ENCODE measurements around the gene LDLRAD3. TPM values are rescaled to one million over a fixed set of nuclear protein-coding genes. Genes with fewer than 3 reads are reported as not detected.

The LDLRAD3 gene
- total and polyA plus RNA-seq, 7 experiments from 2014 or later = 0.08 to 6.9 (median 0.41) TPM; not detected in 3

- Histone ChIP-seq H3K4me1 (ENCODE audit: control insufficient read depth in 2 of 2, insufficient read depth in 2 of 2, low read length in 2 of 2) (no peaks in the 10 kb centered on the region), H3K4me3 (ENCODE audit: low read length) (no peak overlapping the region), H3K27me3 (ENCODE audit: control insufficient read depth in 2 of 2, insufficient read depth in 2 of 2, low read length in 2 of 2) (no peaks in the 10 kb centered on the region), H3K27ac (ENCODE audit: low read depth, low read length) (no peak overlapping the region), H3K36me3 (ENCODE audit: control insufficient read depth in 2 of 3, insufficient read depth in 3 of 3, low read length in 3 of 3) (no peaks in the 10 kb centered on the region), H3K9me3 (ENCODE audit: control insufficient read depth in 2 of 3, low read length in 3 of 3) (no peaks in the 10 kb centered on the region)
- ATAC-seq = no peak
- no peak for DNase-seq
- no peaks in the 10 kb centered on the region for H3K36me3 Mint-ChIP-seq
- POLR2A ChIA-PET = no interaction called here
- CTCF ChIA-PET = no interaction called here
- intact Hi-C loops (cut with micrococcal nuclease) = no loop called here
- H3K4me1 Mint-ChIP-seq = no peaks in the 10 kb centered on the region
- H3K27me3 Mint-ChIP-seq = peaks cover 0 to 20% (median 13%) of the 10 kb centered on the region in 5 donors
- peaks cover 0 to 6% (median 0%) of the 10 kb centered on the region in 11 donors for H3K9me3 Mint-ChIP-seq
- no peak overlapping the region for H3K4me3 Mint-ChIP-seq
- no peak overlapping the region for H3K27ac Mint-ChIP-seq
These were observed 133.5 kb downstream of the LDLRAD3 start for GRCh38 chr11:36077368-36077767.

- POLR2A ChIA-PET = no interaction called here
- no peak overlapping the region for H3K27ac ChIP-seq (ENCODE audit: low read depth, low read length)
- H3K27me3 Mint-ChIP-seq = peaks cover 0 to 20% (median 9%) of the 10 kb centered on the region in 5 donors
- H3K4me1 Mint-ChIP-seq = no peaks in the 10 kb centered on the region
- CTCF ChIA-PET = no interaction called here
- H3K27ac Mint-ChIP-seq = no peak overlapping the region
- no peak overlapping the region for H3K4me3 ChIP-seq (ENCODE audit: low read length)
- intact Hi-C loops (cut with micrococcal nuclease) = no loop called here
- ATAC-seq (no peak), DNase-seq (no peak)
- peaks cover 0 to 9% (median 0%) of the 10 kb centered on the region in 11 donors for H3K9me3 Mint-ChIP-seq
- no peaks in the 10 kb centered on the region for H3K9me3 ChIP-seq (ENCODE audit: control insufficient read depth in 2 of 3, low read length in 3 of 3)
- no peak overlapping the region for H3K4me3 Mint-ChIP-seq
- H3K4me1 ChIP-seq (ENCODE audit: control insufficient read depth in 2 of 2, insufficient read depth in 2 of 2, low read length in 2 of 2) = no peaks in the 10 kb centered on the region
- no peaks in the 10 kb centered on the region for H3K27me3 ChIP-seq (ENCODE audit: control insufficient read depth in 2 of 2, insufficient read depth in 2 of 2, low read length in 2 of 2)
- no peaks in the 10 kb centered on the region for H3K36me3 ChIP-seq (ENCODE audit: control insufficient read depth in 2 of 3, insufficient read depth in 3 of 3, low read length in 3 of 3)
- no peaks in the 10 kb centered on the region for H3K36me3 Mint-ChIP-seq
These were observed 134.2 kb downstream of the LDLRAD3 start for GRCh38 chr11:36077886-36078685.

GRCh38 chr11:36078686-36079055 lies 134.8 kb downstream of the LDLRAD3 start:
- POLR2A ChIA-PET = no interaction called here
- H3K4me1 ChIP-seq (ENCODE audit: control insufficient read depth in 2 of 2, insufficient read depth in 2 of 2, low read length in 2 of 2) = no peaks in the 10 kb centered on the region
- no peaks in the 10 kb centered on the region for H3K36me3 ChIP-seq (ENCODE audit: control insufficient read depth in 2 of 3, insufficient read depth in 3 of 3, low read length in 3 of 3)
- H3K4me3 ChIP-seq (ENCODE audit: low read length) = no peak overlapping the region
- Mint-ChIP-seq H3K4me3 (no peak overlapping the region), H3K36me3 (no peaks in the 10 kb centered on the region), H3K9me3 (peaks cover 0 to 9% (median 1%) of the 10 kb centered on the region in 11 donors), H3K27ac (no peak overlapping the region), H3K4me1 (no peaks in the 10 kb centered on the region), H3K27me3 (peaks cover 0 to 20% (median 6%) of the 10 kb centered on the region in 5 donors)
- H3K9me3 ChIP-seq (ENCODE audit: control insufficient read depth in 2 of 3, low read length in 3 of 3) = no peaks in the 10 kb centered on the region
- intact Hi-C loops (cut with micrococcal nuclease) = no loop called here
- DNase-seq (no peak), ATAC-seq (no peak)
- H3K27me3 ChIP-seq (ENCODE audit: control insufficient read depth in 2 of 2, insufficient read depth in 2 of 2, low read length in 2 of 2) = no peaks in the 10 kb centered on the region
- H3K27ac ChIP-seq (ENCODE audit: low read depth, low read length) = no peak overlapping the region
- CTCF ChIA-PET = no interaction called here

GRCh38 chr11:36079878-36080675 lies 136.2 kb downstream of the LDLRAD3 start:
- no peak overlapping the region for H3K4me3 Mint-ChIP-seq
- no peaks in the 10 kb centered on the region for H3K9me3 ChIP-seq (ENCODE audit: control insufficient read depth in 2 of 3, low read length in 3 of 3)
- no peaks in the 10 kb centered on the region for H3K4me1 Mint-ChIP-seq
- DNase-seq = no peak
- H3K4me1 ChIP-seq (ENCODE audit: control insufficient read depth in 2 of 2, insufficient read depth in 2 of 2, low read length in 2 of 2) = no peaks in the 10 kb centered on the region
- H3K36me3 ChIP-seq (ENCODE audit: control insufficient read depth in 2 of 3, insufficient read depth in 3 of 3, low read length in 3 of 3) = no peaks in the 10 kb centered on the region
- no peaks in the 10 kb centered on the region for H3K36me3 Mint-ChIP-seq
- ATAC-seq = no peak
- H3K27me3 Mint-ChIP-seq = peaks cover 0 to 14% (median 5%) of the 10 kb centered on the region in 5 donors
- no peak overlapping the region for H3K4me3 ChIP-seq (ENCODE audit: low read length)
- H3K9me3 Mint-ChIP-seq = peaks cover 0 to 14% (median 3%) of the 10 kb centered on the region in 11 donors
- POLR2A ChIA-PET = no interaction called here
- H3K27ac ChIP-seq (ENCODE audit: low read depth, low read length) = no peak overlapping the region
- H3K27ac Mint-ChIP-seq = no peak overlapping the region
- no peaks in the 10 kb centered on the region for H3K27me3 ChIP-seq (ENCODE audit: control insufficient read depth in 2 of 2, insufficient read depth in 2 of 2, low read length in 2 of 2)
- intact Hi-C loops (cut with micrococcal nuclease) = no loop called here
- CTCF ChIA-PET = no interaction called here

GRCh38 chr11:36081274-36081945 lies 137.5 kb downstream of the LDLRAD3 start:
- no peak overlapping the region for H3K4me3 ChIP-seq (ENCODE audit: low read length)
- Mint-ChIP-seq H3K27ac (no peak overlapping the region), H3K4me1 (no peaks in the 10 kb centered on the region), H3K36me3 (no peaks in the 10 kb centered on the region), H3K4me3 (no peak overlapping the region), H3K9me3 (peaks cover 0 to 18% (median 8%) of the 10 kb centered on the region in 11 donors), H3K27me3 (peaks cover 0 to 12% (median 5%) of the 10 kb centered on the region in 5 donors)
- DNase-seq (no peak), ATAC-seq (no peak)
- ChIA-PET CTCF (no interaction called here), POLR2A (no interaction called here)
- no peak overlapping the region for H3K27ac ChIP-seq (ENCODE audit: low read depth, low read length)
- H3K4me1 ChIP-seq (ENCODE audit: control insufficient read depth in 2 of 2, insufficient read depth in 2 of 2, low read length in 2 of 2) = no peaks in the 10 kb centered on the region
- intact Hi-C loops (cut with micrococcal nuclease) = no loop called here
- no peaks in the 10 kb centered on the region for H3K36me3 ChIP-seq (ENCODE audit: control insufficient read depth in 2 of 3, insufficient read depth in 3 of 3, low read length in 3 of 3)
- H3K9me3 ChIP-seq (ENCODE audit: control insufficient read depth in 2 of 3, low read length in 3 of 3) = no peaks in the 10 kb centered on the region
- H3K27me3 ChIP-seq (ENCODE audit: control insufficient read depth in 2 of 2, insufficient read depth in 2 of 2, low read length in 2 of 2) = no peaks in the 10 kb centered on the region

GRCh38 chr11:36086366-36086765 lies 142.5 kb downstream of the LDLRAD3 start:
- Mint-ChIP-seq H3K9me3 (peaks cover 0 to 30% (median 6%) of the 10 kb centered on the region in 11 donors), H3K36me3 (no peaks in the 10 kb centered on the region), H3K4me1 (peaks cover 0 to 3% (median 0%) of the 10 kb centered on the region in 7 donors), H3K27ac (no peak overlapping the region), H3K27me3 (peaks cover 13 to 28% (median 17%) of the 10 kb centered on the region in 5 donors), H3K4me3 (no peak overlapping the region)
- Histone ChIP-seq H3K27me3 (ENCODE audit: control insufficient read depth in 2 of 2, insufficient read depth in 2 of 2, low read length in 2 of 2) (no peaks in the 10 kb centered on the region), H3K4me3 (ENCODE audit: low read length) (no peak overlapping the region), H3K9me3 (ENCODE audit: control insufficient read depth in 2 of 3, low read length in 3 of 3) (no peaks in the 10 kb centered on the region), H3K27ac (ENCODE audit: low read depth, low read length) (no peak overlapping the region), H3K36me3 (ENCODE audit: control insufficient read depth in 2 of 3, insufficient read depth in 3 of 3, low read length in 3 of 3) (no peaks in the 10 kb centered on the region), H3K4me1 (ENCODE audit: control insufficient read depth in 2 of 2, insufficient read depth in 2 of 2, low read length in 2 of 2) (no peaks in the 10 kb centered on the region)
- ChIA-PET CTCF (interaction anchor here (0.6 kb wide), 1 partner anchor 41 kb away, joined by 3 read pairs; no protein-coding TSS in a partner anchor), POLR2A (no interaction called here)
- intact Hi-C loops (cut with micrococcal nuclease) = no loop called here
- ATAC-seq = no peak
- DNase-seq = no peak

Measured in naive thymus-derived CD4-positive, alpha-beta T cell (primary cell).